Measurements from ENCODE around the gene SLC6A9.

GRCh38 chr1:43974443-43975248 is 56.6 kb downstream of the SLC6A9 start, which contains the start of gene ATP6V0B:
- TF ChIP-seq CTCF (IDR thresholded peaks at IDR 0.05; ENCODE audit: insufficient read depth, low read length, poor library complexity, severe bottlenecking) (no peak), EZH2phosphoT487 (conservative IDR thresholded peaks at IDR 0.05; ENCODE audit: low read length) (no peak)

Data from SU-DHL-6 (cell line).